Measurements from ENCODE around the gene LAMA1. TPM values are rescaled to one million over a fixed set of nuclear protein-coding genes. Genes with fewer than 3 reads are reported as not detected.

The LAMA1 gene
- total RNA-seq, 1 experiment from 2014 or later, result 11.3 TPM

- intact Hi-C loops (cut with micrococcal nuclease), result no loop called here
- no peaks in the 10 kb centered on the region for H3K9me3 Mint-ChIP-seq (ENCODE audit: unreplicated experiment)
- no peak overlapping the region for H3K4me3 Mint-ChIP-seq (ENCODE audit: unreplicated experiment)
- H3K4me1 Mint-ChIP-seq (ENCODE audit: insufficient read depth, unreplicated experiment), result peaks cover 2% of the 10 kb centered on the region
- DNase-seq (ENCODE audit: unreplicated experiment), result no peak
- TF ChIP-seq CTCF (IDR thresholded peaks at IDR 0.05; ENCODE audit: unreplicated experiment), result no peak
- no peak overlapping the region for H3K27ac Mint-ChIP-seq (ENCODE audit: low read depth, unreplicated experiment)
- ChIA-PET POLR2A (interaction anchor here (0.6 to 1.2 kb wide), 2 partner anchors 11 to 32 kb away, joined by 3 to 4 read pairs; no protein-coding TSS in a partner anchor), CTCF (interaction anchor here (1.1 kb wide), 1 partner anchor 15 kb away, joined by 3 read pairs; no protein-coding TSS in a partner anchor)
- no TSS peak for BruUV-seq (replicated peaks)
- peaks cover 5% of the 10 kb centered on the region for H3K27me3 Mint-ChIP-seq (ENCODE audit: insufficient read depth, unreplicated experiment)
- H3K36me3 Mint-ChIP-seq (ENCODE audit: insufficient read depth, unreplicated experiment), result no peaks in the 10 kb centered on the region
Measured at GRCh38 chr18:7111134-7111533, 6.5 kb downstream of the LAMA1 start.

GRCh38 chr18:7105943-7106342 lies 11.7 kb downstream of the LAMA1 start:
- no peaks in the 10 kb centered on the region for H3K27me3 Mint-ChIP-seq (ENCODE audit: insufficient read depth, unreplicated experiment)
- TF ChIP-seq CTCF (IDR thresholded peaks at IDR 0.05; ENCODE audit: unreplicated experiment), result no peak
- H3K36me3 Mint-ChIP-seq (ENCODE audit: insufficient read depth, unreplicated experiment), result no peaks in the 10 kb centered on the region
- no TSS peak for BruUV-seq (replicated peaks)
- ChIA-PET CTCF (no interaction called here), POLR2A (no interaction called here)
- H3K4me1 Mint-ChIP-seq (ENCODE audit: insufficient read depth, unreplicated experiment), result no peaks in the 10 kb centered on the region
- no peak for DNase-seq (ENCODE audit: unreplicated experiment)
- H3K9me3 Mint-ChIP-seq (ENCODE audit: unreplicated experiment), result no peaks in the 10 kb centered on the region
- H3K4me3 Mint-ChIP-seq (ENCODE audit: unreplicated experiment), result no peak overlapping the region
- intact Hi-C loops (cut with micrococcal nuclease), result no loop called here
- H3K27ac Mint-ChIP-seq (ENCODE audit: low read depth, unreplicated experiment), result no peak overlapping the region

- TF ChIP-seq CTCF (IDR thresholded peaks at IDR 0.05; ENCODE audit: unreplicated experiment), result no peak
- Mint-ChIP-seq H3K4me1 (ENCODE audit: insufficient read depth, unreplicated experiment) (no peaks in the 10 kb centered on the region), H3K9me3 (ENCODE audit: unreplicated experiment) (no peaks in the 10 kb centered on the region), H3K27ac (ENCODE audit: low read depth, unreplicated experiment) (no peak overlapping the region), H3K36me3 (ENCODE audit: insufficient read depth, unreplicated experiment) (no peaks in the 10 kb centered on the region), H3K27me3 (ENCODE audit: insufficient read depth, unreplicated experiment) (no peaks in the 10 kb centered on the region), H3K4me3 (ENCODE audit: unreplicated experiment) (no peak overlapping the region)
- intact Hi-C loops (cut with micrococcal nuclease), result no loop called here
- POLR2A ChIA-PET, result no interaction called here
- CTCF ChIA-PET, result interaction anchor here (0.7 kb wide), 1 partner anchor 67 kb away, joined by 4 read pairs; no protein-coding TSS in a partner anchor
- DNase-seq (ENCODE audit: unreplicated experiment), result no peak
- no TSS peak for BruUV-seq (replicated peaks)
Measured at GRCh38 chr18:7105268-7105667, 12.3 kb downstream of the LAMA1 start.

GRCh38 chr18:7104649-7105048 lies 12.9 kb downstream of the LAMA1 start:
- Mint-ChIP-seq H3K4me3 (ENCODE audit: unreplicated experiment) (no peak overlapping the region), H3K4me1 (ENCODE audit: insufficient read depth, unreplicated experiment) (no peaks in the 10 kb centered on the region), H3K9me3 (ENCODE audit: unreplicated experiment) (no peaks in the 10 kb centered on the region), H3K27ac (ENCODE audit: low read depth, unreplicated experiment) (no peak overlapping the region), H3K36me3 (ENCODE audit: insufficient read depth, unreplicated experiment) (no peaks in the 10 kb centered on the region), H3K27me3 (ENCODE audit: insufficient read depth, unreplicated experiment) (no peaks in the 10 kb centered on the region)
- no peak for TF ChIP-seq CTCF (IDR thresholded peaks at IDR 0.05; ENCODE audit: unreplicated experiment)
- intact Hi-C loops (cut with micrococcal nuclease), result no loop called here
- no TSS peak for BruUV-seq (replicated peaks)
- ChIA-PET CTCF (interaction anchor here (0.7 kb wide), 1 partner anchor 66 kb away, joined by 4 read pairs; no protein-coding TSS in a partner anchor), POLR2A (interaction anchor here (0.9 kb wide), 1 partner anchor 48 kb away, joined by 3 read pairs; no protein-coding TSS in a partner anchor)
- no peak for DNase-seq (ENCODE audit: unreplicated experiment)
